ENCODE data around the gene RAP1GAP.
A peak's percentile ranks its signal among the peaks of the same experiment; 100 is the strongest.

The RAP1GAP gene

GRCh38 chr1:21661886-21662285, 7.3 kb downstream of the RAP1GAP start:
- DNase-seq = no peak

- DNase-seq = no peak
Observed at GRCh38 chr1:21659924-21660326, 9.2 kb downstream of the RAP1GAP start.

GRCh38 chr1:21659099-21659923, 9.8 kb downstream of the RAP1GAP start:
- peak; percentile 46 for DNase-seq

GRCh38 chr1:21657456-21658190, 11.5 kb downstream of the RAP1GAP start:
- DNase-seq = no peak

GRCh38 chr1:21655748-21656147, 13.4 kb downstream of the RAP1GAP start:
- DNase-seq = no peak

GRCh38 chr1:21655259-21655658, 13.9 kb downstream of the RAP1GAP start:
- no peak for DNase-seq

- no peak for DNase-seq
Observed at GRCh38 chr1:21654209-21654608, 14.9 kb downstream of the RAP1GAP start.

- no peak for DNase-seq
Observed at GRCh38 chr1:21653744-21654100, 15.4 kb downstream of the RAP1GAP start.

GRCh38 chr1:21652937-21653743, 16.0 kb downstream of the RAP1GAP start:
- no peak for DNase-seq

GRCh38 chr1:21652101-21652936, 16.8 kb downstream of the RAP1GAP start:
- DNase-seq = no peak

- DNase-seq = no peak
Observed at GRCh38 chr1:21651214-21652042, 17.7 kb downstream of the RAP1GAP start.

- DNase-seq = no peak
Observed at GRCh38 chr1:21650400-21650799, 18.8 kb downstream of the RAP1GAP start.

GRCh38 chr1:21649315-21649714, 19.8 kb downstream of the RAP1GAP start:
- no peak for DNase-seq

- no peak for DNase-seq
Observed at GRCh38 chr1:21648791-21649190, 20.4 kb downstream of the RAP1GAP start.

GRCh38 chr1:21648352-21648730, 20.8 kb downstream of the RAP1GAP start:
- no peak for DNase-seq

GRCh38 chr1:21647431-21648351, 21.5 kb downstream of the RAP1GAP start:
- peak; percentile 57 for DNase-seq

GRCh38 chr1:21645550-21645949, 23.6 kb downstream of the RAP1GAP start:
- DNase-seq = no peak

- no peak for DNase-seq
Observed at GRCh38 chr1:21644906-21645305, 24.3 kb downstream of the RAP1GAP start.

GRCh38 chr1:21644348-21644747, 24.8 kb downstream of the RAP1GAP start:
- no peak for DNase-seq

GRCh38 chr1:21643624-21644023, 25.5 kb downstream of the RAP1GAP start:
- no peak for DNase-seq
